Peyer's patch (tissue), 4 donors: ENCODE data around the gene TAF11L3. TPM values are rescaled to one million over a fixed set of nuclear protein-coding genes. Genes with fewer than 3 reads are reported as not detected.
"Not testable (repeated sequence)": the region's sequence is repeated elsewhere in the genome, so short reads cannot be mapped to it uniquely, and the experiment has no call there.

ENCODE experiments used
- DNase-seq, 3 donors: peaks; one replicate each; pipeline ENCODE4 v3.0.0-alpha.2; 2017 to 2019
- H3K27ac ChIP-seq, 4 donors: fragments of 200-600 bp; sonication (generic); one replicate each; pipeline ENCODE4 v1.5.1; 2016 to 2019
- H3K27me3 ChIP-seq, 2 donors: fragments of 200-600 bp; sonication (generic); one replicate each; pipeline ENCODE4 v1.5.1; 2019
- H3K36me3 ChIP-seq, 3 donors: fragments of 200-600 bp; sonication (generic); one replicate each; pipeline ENCODE4 v1.5.1; 2016 to 2019
- H3K4me1 ChIP-seq, 4 donors: fragments of 200-600 bp; sonication (generic); one replicate each; pipeline ENCODE4 v1.5.1; 2016 to 2019
- H3K4me3 ChIP-seq, 4 donors: fragments of 200-600 bp; sonication (generic); 1 replicate in 3 of 4; 2 replicates in 1 of 4; pipeline ENCODE4 v1.5.1; 2016 to 2019; ENCODE audit warnings: mild to moderate bottlenecking in 1 of 4
- H3K9me3 ChIP-seq, 4 donors: fragments of 200-600 bp; sonication (generic); one replicate each; pipeline ENCODE4 v1.5.1; 2016 to 2019; ENCODE audit warnings: mild to moderate bottlenecking in 1 of 4
- small RNA-seq, 2 donors: library from RNA; depleted of rRNA; stranded (forward); fragments of <200 nt; gene quantifications; one replicate each; pipeline ENCODE3, GENCODE V24; 2016
- total RNA-seq, 4 donors: library from RNA; depleted of rRNA; stranded (reverse); fragments of >200 nt; gene quantifications; one replicate each; pipeline ENCODE4 v1.1.0, GENCODE V29; 2016

TAF11L3 gene
- total RNA-seq, 4 donors from 2014 or later, result not detected

GRCh38 chr5:17528369-17528768, 10.2 kb downstream of the TAF11L3 start, which contains the start of gene TAF11L6:
Gene TAF11L6, plus strand, starts transcription at chr5:17528669.
- not testable (repeated sequence) for H3K4me3 ChIP-seq, DNase-seq, H3K36me3 ChIP-seq, H3K27me3 ChIP-seq, H3K4me1 ChIP-seq, H3K9me3 ChIP-seq, H3K27ac ChIP-seq

Small RNA genes lying within 50 kb of the gene (small RNA-seq; reads per million reads assigned to genes)
- 0 reads per million in 2 donors for gene AC106774.3

Other genes with a start within 250 kb of the TAF11L3 start
- not detected for gene TAF11L2, start 20.1 kb upstream of the TAF11L3 start, total RNA-seq
- not detected for gene TAF11L4, start 3.4 kb downstream of the TAF11L3 start, total RNA-seq
- gene TAF11L5, start 6.9 kb downstream of the TAF11L3 start, total RNA-seq, result not detected
- gene TAF11L6, start 10.3 kb downstream of the TAF11L3 start, total RNA-seq, result not detected
- gene TAF11L7, start 67.4 kb downstream of the TAF11L3 start, total RNA-seq, result not detected
- gene TAF11L8, start 72.6 kb downstream of the TAF11L3 start, total RNA-seq, result not detected
- gene TAF11L9, start 76.0 kb downstream of the TAF11L3 start, total RNA-seq, result not detected
- not detected for gene TAF11L10, start 79.5 kb downstream of the TAF11L3 start, total RNA-seq
- not detected for gene TAF11L11, start 85.8 kb downstream of the TAF11L3 start, total RNA-seq
- not detected for gene TAF11L12, start 92.0 kb downstream of the TAF11L3 start, total RNA-seq
- not detected for gene TAF11L13, start 113.7 kb downstream of the TAF11L3 start, total RNA-seq
- gene TAF11L14, start 116.1 kb downstream of the TAF11L3 start, total RNA-seq, result not detected